ENCODE results near the gene MBP. TPM values are rescaled to one million over a fixed set of nuclear protein-coding genes. Genes with fewer than 3 reads are reported as not detected.

The MBP gene
- polyA plus RNA-seq, 1 experiment, result 2.1 TPM

GRCh38 chr18:76973520-76974266, 158.9 kb downstream of the MBP start:
- ChIA-PET CTCF (interaction anchor here (1.5 to 5.4 kb wide), 2 partner anchors 10 to 171 kb away, joined by 7 to 36 read pairs; no protein-coding TSS in a partner anchor), POLR2A (no interaction called here)
- H3K4me3 ChIP-seq (ENCODE audit: low read depth, low read length), result no peak overlapping the region
- TF ChIP-seq CTCF (IDR thresholded peaks at IDR 0.05; ENCODE audit: insufficient read depth, low read depth, low read length), result no peak
- peaks cover 2% of the 10 kb centered on the region for H3K36me3 ChIP-seq (ENCODE audit: control insufficient read depth, insufficient read depth, low read length)
- no peaks in the 10 kb centered on the region for H3K27me3 ChIP-seq (ENCODE audit: control insufficient read depth, insufficient read depth, low read length)
- no peak for DNase-seq (ENCODE audit: low read depth)

- POLR2A ChIA-PET, result no interaction called here
- no peak for DNase-seq (ENCODE audit: low read depth)
- CTCF ChIA-PET, result interaction anchor here (1.5 kb wide), 1 partner anchor 10 kb away, joined by 7 read pairs; no protein-coding TSS in a partner anchor
- TF ChIP-seq CTCF (IDR thresholded peaks at IDR 0.05; ENCODE audit: insufficient read depth, low read depth, low read length), result no peak
- no peaks in the 10 kb centered on the region for H3K27me3 ChIP-seq (ENCODE audit: control insufficient read depth, insufficient read depth, low read length)
- H3K4me3 ChIP-seq (ENCODE audit: low read depth, low read length), result no peak overlapping the region
- peaks cover 2% of the 10 kb centered on the region for H3K36me3 ChIP-seq (ENCODE audit: control insufficient read depth, insufficient read depth, low read length)
Observed at GRCh38 chr18:76972846-76973519, 159.6 kb downstream of the MBP start.

- CTCF ChIA-PET, result interaction anchor here (1.2 to 2.0 kb wide), 2 partner anchors 11 to 31 kb away, joined by 3 to 16 read pairs; no protein-coding TSS in a partner anchor
- POLR2A ChIA-PET, result no interaction called here
- H3K36me3 ChIP-seq (ENCODE audit: control insufficient read depth, insufficient read depth, low read length), result peaks cover 2% of the 10 kb centered on the region
- DNase-seq (ENCODE audit: low read depth), result no peak
- no peak overlapping the region for H3K4me3 ChIP-seq (ENCODE audit: low read depth, low read length)
- H3K27me3 ChIP-seq (ENCODE audit: control insufficient read depth, insufficient read depth, low read length), result no peaks in the 10 kb centered on the region
- TF ChIP-seq CTCF (IDR thresholded peaks at IDR 0.05; ENCODE audit: insufficient read depth, low read depth, low read length), result no peak
Observed at GRCh38 chr18:76972241-76972640, 160.3 kb downstream of the MBP start.

GRCh38 chr18:76970770-76971559, 161.6 kb downstream of the MBP start:
- Histone ChIP-seq H3K4me3 (ENCODE audit: low read depth, low read length) (no peak overlapping the region), H3K27me3 (ENCODE audit: control insufficient read depth, insufficient read depth, low read length) (no peaks in the 10 kb centered on the region), H3K36me3 (ENCODE audit: control insufficient read depth, insufficient read depth, low read length) (peaks cover 2% of the 10 kb centered on the region)
- DNase-seq (ENCODE audit: low read depth), result no peak
- no peak for TF ChIP-seq CTCF (IDR thresholded peaks at IDR 0.05; ENCODE audit: insufficient read depth, low read depth, low read length)
- ChIA-PET POLR2A (no interaction called here), CTCF (interaction anchor here (0.8 to 2.0 kb wide), 5 partner anchors 10 to 168 kb away, joined by 3 to 16 read pairs (median 4); no protein-coding TSS in a partner anchor)

Data from BJ (cell line).